Measurements from ENCODE around the gene VWA3A.

Gene VWA3A

GRCh38 chr16:22075776-22076175 lies 16.6 kb upstream of the VWA3A start:
- DNase-seq (ENCODE audit: low read depth): peak; percentile 28
- no peak overlapping the region for H3K4me3 ChIP-seq (ENCODE audit: low read depth, low read length)
- TF ChIP-seq, protein P1, sequence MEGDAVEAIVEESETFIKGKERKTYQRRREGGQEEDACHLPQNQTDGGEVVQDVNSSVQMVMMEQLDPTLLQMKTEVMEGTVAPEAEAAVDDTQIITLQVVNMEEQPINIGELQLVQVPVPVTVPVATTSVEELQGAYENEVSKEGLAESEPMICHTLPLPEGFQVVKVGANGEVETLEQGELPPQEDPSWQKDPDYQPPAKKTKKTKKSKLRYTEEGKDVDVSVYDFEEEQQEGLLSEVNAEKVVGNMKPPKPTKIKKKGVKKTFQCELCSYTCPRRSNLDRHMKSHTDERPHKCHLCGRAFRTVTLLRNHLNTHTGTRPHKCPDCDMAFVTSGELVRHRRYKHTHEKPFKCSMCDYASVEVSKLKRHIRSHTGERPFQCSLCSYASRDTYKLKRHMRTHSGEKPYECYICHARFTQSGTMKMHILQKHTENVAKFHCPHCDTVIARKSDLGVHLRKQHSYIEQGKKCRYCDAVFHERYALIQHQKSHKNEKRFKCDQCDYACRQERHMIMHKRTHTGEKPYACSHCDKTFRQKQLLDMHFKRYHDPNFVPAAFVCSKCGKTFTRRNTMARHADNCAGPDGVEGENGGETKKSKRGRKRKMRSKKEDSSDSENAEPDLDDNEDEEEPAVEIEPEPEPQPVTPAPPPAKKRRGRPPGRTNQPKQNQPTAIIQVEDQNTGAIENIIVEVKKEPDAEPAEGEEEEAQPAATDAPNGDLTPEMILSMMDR (conservative IDR thresholded peaks at IDR 0.05; ENCODE audit: low read depth, low read length): no peak

- TF ChIP-seq, protein P1 (conservative IDR thresholded peaks at IDR 0.05; ENCODE audit: low read depth, low read length): peak; percentile 86
- peak; percentile 77 for DNase-seq (ENCODE audit: low read depth)
- H3K4me3 ChIP-seq (ENCODE audit: low read depth, low read length): no peak overlapping the region
Measured at GRCh38 chr16:22077700-22078313, 14.5 kb upstream of the VWA3A start.

DNA sequence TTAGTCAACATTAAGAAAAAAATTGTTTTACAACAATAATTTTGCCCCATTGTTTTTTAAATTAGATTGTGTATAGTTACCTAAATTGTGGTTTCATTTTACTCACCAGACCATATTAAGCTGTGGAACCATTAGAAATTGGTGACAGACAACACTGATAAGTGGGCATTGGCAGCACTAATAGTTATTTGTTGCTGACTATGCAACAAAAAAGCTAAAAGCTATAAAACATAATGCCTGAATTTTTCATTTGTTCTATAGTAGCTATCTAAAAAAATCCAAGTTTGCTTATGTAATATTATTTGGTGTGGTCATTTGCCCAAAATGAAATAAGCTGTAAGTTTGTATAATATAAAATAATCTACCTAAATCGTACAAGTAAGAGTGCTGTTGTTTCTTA lies 13.7 kb upstream of the VWA3A start:
- no peak for DNase-seq (ENCODE audit: low read depth)
- H3K4me3 ChIP-seq (ENCODE audit: low read depth, low read length): no peak overlapping the region
- TF ChIP-seq, protein P1 (conservative IDR thresholded peaks at IDR 0.05; ENCODE audit: low read depth, low read length): no peak

DNA sequence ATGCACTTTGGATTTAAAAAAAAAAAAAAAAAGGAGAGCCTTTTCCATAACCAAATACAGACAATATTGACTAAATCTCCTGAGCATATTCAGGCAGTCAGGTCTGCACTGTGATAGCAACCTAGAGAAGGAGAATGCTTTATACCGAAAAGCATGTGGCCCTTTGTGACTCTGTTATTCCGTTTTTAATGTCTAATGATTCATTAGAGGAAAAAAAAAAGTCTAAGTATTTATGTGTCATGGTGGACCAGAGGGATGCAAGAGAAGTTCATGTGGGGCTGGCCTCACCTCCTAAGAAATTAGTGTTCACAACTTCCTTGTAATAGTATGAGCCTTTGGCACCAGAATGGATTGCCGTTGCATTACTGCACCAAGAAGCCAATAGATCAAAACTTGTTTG lies 11.3 kb upstream of the VWA3A start:
- TF ChIP-seq, protein P1 (conservative IDR thresholded peaks at IDR 0.05; ENCODE audit: low read depth, low read length): no peak
- DNase-seq (ENCODE audit: low read depth): no peak
- H3K4me3 ChIP-seq (ENCODE audit: low read depth, low read length): no peak overlapping the region

- no peak for DNase-seq (ENCODE audit: low read depth)
- TF ChIP-seq, protein P1 (conservative IDR thresholded peaks at IDR 0.05; ENCODE audit: low read depth, low read length): no peak
- H3K4me3 ChIP-seq (ENCODE audit: low read depth, low read length): no peak overlapping the region
Measured at GRCh38 chr16:22086440-22086839, 5.9 kb upstream of the VWA3A start.

- TF ChIP-seq, protein P1 (conservative IDR thresholded peaks at IDR 0.05; ENCODE audit: low read depth, low read length): no peak
- DNase-seq (ENCODE audit: low read depth): no peak
- no peak overlapping the region for H3K4me3 ChIP-seq (ENCODE audit: low read depth, low read length)
Measured at GRCh38 chr16:22088642-22089041, 3.7 kb upstream of the VWA3A start.

GRCh38 chr16:22089910-22090309 lies 2.4 kb upstream of the VWA3A start:
- DNase-seq (ENCODE audit: low read depth): no peak
- TF ChIP-seq, protein P1 (conservative IDR thresholded peaks at IDR 0.05; ENCODE audit: low read depth, low read length): no peak
- H3K4me3 ChIP-seq (ENCODE audit: low read depth, low read length): no peak overlapping the region
